DOHH2 (cell line): ENCODE results near the gene TIMM50.

Experiments
- H3F3A ChIP-seq: fragments of 200-600 bp; sonication (generic), shearing (Covaris generic); 2 replicates; pipeline ENCODE4 v1.6.0; 2016; ENCODE audit warnings: antibody characterized with exemption, mild to moderate bottlenecking; ENCODE audit not compliant: control insufficient read depth, insufficient read depth
- H3K27ac ChIP-seq: fragments of 200-600 bp; sonication (generic); 2 replicates; pipeline ENCODE4 v1.5.1; 2014; ENCODE audit warnings: low read depth, mild to moderate bottlenecking, low read length, moderate library complexity
- H3K27me3 ChIP-seq: fragments of 200-600 bp; sonication (generic); 2 replicates; pipeline ENCODE4 v1.6.1; 2014; ENCODE audit warnings: mild to moderate bottlenecking, low read length, mixed read lengths; ENCODE audit not compliant: control insufficient read depth
- H3K36me3 ChIP-seq: fragments of 200-600 bp; sonication (generic); 2 replicates; pipeline ENCODE4 v1.6.1; 2014; ENCODE audit warnings: mild to moderate bottlenecking, low read length, moderate library complexity, mixed read lengths; ENCODE audit not compliant: control insufficient read depth
- H3K4me1 ChIP-seq: fragments of 200-600 bp; sonication (generic); 2 replicates; pipeline ENCODE4 v1.6.1; 2014; ENCODE audit warnings: mild to moderate bottlenecking, low read length, mixed read lengths; ENCODE audit not compliant: control insufficient read depth
- H3K4me2 ChIP-seq: fragments of 200-600 bp; sonication (generic); 2 replicates; pipeline ENCODE4 v1.6.0; 2014; ENCODE audit warnings: mild to moderate bottlenecking, low read length, moderate library complexity
- H3K4me3 ChIP-seq: fragments of 200-600 bp; sonication (generic); 2 replicates; pipeline ENCODE4 v1.5.1; 2014; ENCODE audit warnings: mild to moderate bottlenecking, low read length, mixed read lengths
- H3K79me2 ChIP-seq: fragments of 200-600 bp; sonication (generic); 2 replicates; pipeline ENCODE4 v1.6.1; 2014; ENCODE audit warnings: mild to moderate bottlenecking, low read length, mixed read lengths; ENCODE audit not compliant: control insufficient read depth
- H3K9me2 ChIP-seq: fragments of 200-600 bp; sonication (generic); replicated peaks from 2 replicates; pipeline ENCODE4 v1.6.1; 2014; ENCODE audit warnings: mild to moderate bottlenecking, low read length, mixed read lengths; ENCODE audit not compliant: control insufficient read depth
- H3K9me3 ChIP-seq: fragments of 200-600 bp; sonication (generic); 2 replicates; pipeline ENCODE4 v1.6.1; 2014; ENCODE audit warnings: antibody characterized with exemption, low read length, mixed read lengths; ENCODE audit not compliant: control insufficient read depth, insufficient read depth
- H4K20me1 ChIP-seq: fragments of 200-600 bp; sonication (generic); 2 replicates; pipeline ENCODE4 v1.6.0; 2014; ENCODE audit warnings: low read depth, mild to moderate bottlenecking, antibody characterized with exemption, low read length, moderate library complexity; ENCODE audit not compliant: control insufficient read depth, insufficient read depth
- EZH2phosphoT487 ChIP-seq: fragments of 200-600 bp; sonication (generic); IDR thresholded peaks from 2 replicates; pipeline ENCODE4 v1.6.1; 2017; ENCODE audit warnings: borderline replicate concordance, mild to moderate bottlenecking, antibody characterized with exemption, low read length, moderate library complexity, mixed read lengths
- TF ChIP-seq, protein P1 (sequence below): fragments of 200-600 bp; sonication (generic); IDR thresholded peaks from one replicate; pipeline ENCODE4 v1.5.1; 2014; ENCODE audit warnings: antibody characterized with exemption, mild to moderate bottlenecking, low read depth, low read length; ENCODE audit not compliant: poor library complexity, severe bottlenecking

Gene TIMM50

DNA sequence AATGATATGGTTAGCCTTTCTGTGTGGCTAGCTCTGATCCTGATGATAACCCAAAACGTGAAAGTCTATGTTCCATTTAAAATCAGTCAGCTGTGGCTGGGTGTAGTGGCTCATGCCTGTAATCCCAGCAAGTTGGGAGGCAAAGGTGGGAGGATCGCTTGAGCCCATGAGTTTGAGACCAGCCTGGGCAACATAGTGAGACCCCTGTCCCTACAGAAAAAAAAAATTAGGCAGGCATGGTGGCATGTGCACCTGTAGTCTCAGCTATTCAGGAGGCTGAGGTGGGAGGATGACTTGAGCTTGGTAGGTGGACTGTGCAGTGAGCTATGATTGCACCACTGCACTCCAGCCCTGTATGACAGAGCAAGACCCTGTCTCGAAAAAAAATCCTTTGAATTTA lies 53.2 kb downstream of the TIMM50 start:
- no peaks in the 10 kb centered on the region for H4K20me1 ChIP-seq
- no peak for TF ChIP-seq EZH2phosphoT487
- TF ChIP-seq, protein P1, sequence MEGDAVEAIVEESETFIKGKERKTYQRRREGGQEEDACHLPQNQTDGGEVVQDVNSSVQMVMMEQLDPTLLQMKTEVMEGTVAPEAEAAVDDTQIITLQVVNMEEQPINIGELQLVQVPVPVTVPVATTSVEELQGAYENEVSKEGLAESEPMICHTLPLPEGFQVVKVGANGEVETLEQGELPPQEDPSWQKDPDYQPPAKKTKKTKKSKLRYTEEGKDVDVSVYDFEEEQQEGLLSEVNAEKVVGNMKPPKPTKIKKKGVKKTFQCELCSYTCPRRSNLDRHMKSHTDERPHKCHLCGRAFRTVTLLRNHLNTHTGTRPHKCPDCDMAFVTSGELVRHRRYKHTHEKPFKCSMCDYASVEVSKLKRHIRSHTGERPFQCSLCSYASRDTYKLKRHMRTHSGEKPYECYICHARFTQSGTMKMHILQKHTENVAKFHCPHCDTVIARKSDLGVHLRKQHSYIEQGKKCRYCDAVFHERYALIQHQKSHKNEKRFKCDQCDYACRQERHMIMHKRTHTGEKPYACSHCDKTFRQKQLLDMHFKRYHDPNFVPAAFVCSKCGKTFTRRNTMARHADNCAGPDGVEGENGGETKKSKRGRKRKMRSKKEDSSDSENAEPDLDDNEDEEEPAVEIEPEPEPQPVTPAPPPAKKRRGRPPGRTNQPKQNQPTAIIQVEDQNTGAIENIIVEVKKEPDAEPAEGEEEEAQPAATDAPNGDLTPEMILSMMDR = no peak
- no peak overlapping the region for H3K4me3 ChIP-seq
- no peaks in the 10 kb centered on the region for H3K9me2 ChIP-seq
- no peak overlapping the region for H3K27ac ChIP-seq
- peaks cover 5% of the 10 kb centered on the region; the same call in 1 of the 2 replicates for H3K36me3 ChIP-seq
- H3K4me1 ChIP-seq = peaks cover 44% of the 10 kb centered on the region
- H3F3A ChIP-seq = peaks cover 2% of the 10 kb centered on the region; the same call in 1 of the 2 replicates
- no peaks in the 10 kb centered on the region for H3K9me3 ChIP-seq
- no peak overlapping the region for H3K4me2 ChIP-seq
- no peaks in the 10 kb centered on the region for H3K27me3 ChIP-seq
- H3K79me2 ChIP-seq = peaks cover 46% of the 10 kb centered on the region

DNA sequence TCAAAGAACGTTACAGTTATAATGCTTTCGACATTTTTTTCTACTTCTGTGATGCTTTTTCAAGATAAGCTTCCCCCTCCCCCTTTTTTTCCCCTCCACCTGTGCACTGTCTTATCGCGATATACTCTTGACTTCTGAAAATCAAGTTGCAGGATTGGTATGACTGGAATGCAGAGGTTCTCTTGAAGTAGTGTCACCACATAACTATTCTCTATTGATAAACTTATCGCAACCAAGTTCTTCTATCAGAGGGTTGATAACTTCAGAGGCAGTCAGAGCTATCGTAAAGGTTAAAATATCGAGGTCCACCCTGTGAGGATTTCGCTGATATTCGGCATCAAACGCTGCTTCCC lies 58.5 kb downstream of the TIMM50 start:
- Histone ChIP-seq H3K79me2 (peaks cover 26% of the 10 kb centered on the region), H3K9me3 (no peaks in the 10 kb centered on the region), H3K4me3 (peak overlapping the region; percentile 88), H3K4me2 (peak overlapping the region; percentile 89), H3K4me1 (peaks cover 44% of the 10 kb centered on the region), H3K27ac (no peak overlapping the region), H3K9me2 (no peaks in the 10 kb centered on the region), H4K20me1 (no peaks in the 10 kb centered on the region), H3K36me3 (no peaks in the 10 kb centered on the region), H3F3A (no peaks in the 10 kb centered on the region), H3K27me3 (peaks cover 14% of the 10 kb centered on the region)
- no peak for TF ChIP-seq EZH2phosphoT487
- TF ChIP-seq, protein P1 = no peak

DNA sequence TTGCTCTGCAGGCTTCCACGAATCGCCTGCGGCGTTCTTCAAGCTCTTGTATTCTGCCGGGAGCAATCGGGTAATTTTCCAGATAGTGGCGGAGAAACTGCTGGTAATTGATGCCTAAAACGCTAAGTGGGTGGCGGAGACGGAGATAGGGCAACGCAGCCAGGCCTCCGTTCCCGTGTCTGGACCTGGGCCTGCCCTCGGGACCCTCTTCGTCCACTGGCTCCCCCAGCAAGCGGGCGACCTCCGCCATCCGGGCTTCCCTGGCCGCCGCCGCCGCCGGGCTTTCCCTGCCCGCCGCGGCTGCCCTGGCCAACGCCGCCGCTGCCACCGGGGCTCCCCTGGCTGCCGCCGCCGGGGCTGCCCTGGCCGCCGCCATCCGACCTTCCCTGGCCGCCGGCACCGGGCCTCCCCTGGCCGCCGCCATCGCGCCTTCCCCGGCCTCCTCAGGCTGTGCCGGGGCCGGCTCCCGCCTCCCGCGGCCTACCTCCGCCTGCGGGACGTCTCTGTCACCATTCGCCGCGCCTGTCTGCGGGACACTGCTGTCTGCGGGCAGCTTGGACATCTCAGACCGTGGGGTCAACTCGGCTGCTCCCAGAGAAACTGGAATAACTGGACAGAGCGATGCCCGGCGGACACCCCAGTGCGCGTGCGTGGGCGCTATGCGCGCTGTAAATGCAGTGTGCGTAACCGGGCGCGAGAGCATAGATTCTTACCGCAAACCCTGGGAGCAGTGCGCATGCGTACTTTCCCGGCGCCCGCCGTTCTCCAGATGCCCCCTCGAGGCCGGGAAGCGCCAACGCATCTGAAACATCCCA lies 59.1 kb downstream of the TIMM50 start, which contains the start of gene EID2:
Gene EID2 (minus strand): TSS at position 644 of the 815 bp plus-strand sequence. CDS start 82 bp downstream, at position 562.
- TF ChIP-seq, protein P1 = peak; percentile 71
- TF ChIP-seq EZH2phosphoT487 = no peak
- Histone ChIP-seq H3K27me3 (peaks cover 20% of the 10 kb centered on the region), H3K27ac (no peak within 1 kb of the TSS), H3K4me3 (peak within 1 kb of the TSS; percentile 88), H3K9me2 (no peaks in the 10 kb centered on the region), H4K20me1 (no peaks in the 10 kb centered on the region), H3K4me2 (peak within 1 kb of the TSS; percentile 89), H3K9me3 (no peaks in the 10 kb centered on the region), H3F3A (no peaks in the 10 kb centered on the region), H3K4me1 (peaks cover 40% of the 10 kb centered on the region), H3K79me2 (peaks cover 26% of the 10 kb centered on the region), H3K36me3 (no peaks in the 10 kb centered on the region)
